ENCODE data around the gene NPFF. TPM values are rescaled to one million over a fixed set of nuclear protein-coding genes. Genes with fewer than 3 reads are reported as not detected.
"Not testable (repeated sequence)": the region's sequence is repeated elsewhere in the genome, so short reads cannot be mapped to it uniquely, and the experiment has no call there.

The NPFF gene
- total RNA-seq, 1 donor from 2014 or later: not detected

- no peak for DNase-seq (ENCODE audit: extremely low spot score, unreplicated experiment)
- peaks cover 6% of the 10 kb centered on the region for H3K4me1 Mint-ChIP-seq (ENCODE audit: unreplicated experiment)
- H3K4me3 Mint-ChIP-seq (ENCODE audit: unreplicated experiment): no peak overlapping the region
- H3K9me3 Mint-ChIP-seq (ENCODE audit: unreplicated experiment): no peaks in the 10 kb centered on the region
- TF ChIP-seq, protein P1, sequence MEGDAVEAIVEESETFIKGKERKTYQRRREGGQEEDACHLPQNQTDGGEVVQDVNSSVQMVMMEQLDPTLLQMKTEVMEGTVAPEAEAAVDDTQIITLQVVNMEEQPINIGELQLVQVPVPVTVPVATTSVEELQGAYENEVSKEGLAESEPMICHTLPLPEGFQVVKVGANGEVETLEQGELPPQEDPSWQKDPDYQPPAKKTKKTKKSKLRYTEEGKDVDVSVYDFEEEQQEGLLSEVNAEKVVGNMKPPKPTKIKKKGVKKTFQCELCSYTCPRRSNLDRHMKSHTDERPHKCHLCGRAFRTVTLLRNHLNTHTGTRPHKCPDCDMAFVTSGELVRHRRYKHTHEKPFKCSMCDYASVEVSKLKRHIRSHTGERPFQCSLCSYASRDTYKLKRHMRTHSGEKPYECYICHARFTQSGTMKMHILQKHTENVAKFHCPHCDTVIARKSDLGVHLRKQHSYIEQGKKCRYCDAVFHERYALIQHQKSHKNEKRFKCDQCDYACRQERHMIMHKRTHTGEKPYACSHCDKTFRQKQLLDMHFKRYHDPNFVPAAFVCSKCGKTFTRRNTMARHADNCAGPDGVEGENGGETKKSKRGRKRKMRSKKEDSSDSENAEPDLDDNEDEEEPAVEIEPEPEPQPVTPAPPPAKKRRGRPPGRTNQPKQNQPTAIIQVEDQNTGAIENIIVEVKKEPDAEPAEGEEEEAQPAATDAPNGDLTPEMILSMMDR (IDR thresholded peaks at IDR 0.05): no peak
- peaks cover 27% of the 10 kb centered on the region for H3K36me3 Mint-ChIP-seq (ENCODE audit: unreplicated experiment)
- no peak overlapping the region for H3K27ac Mint-ChIP-seq (ENCODE audit: unreplicated experiment)
- H3K27me3 Mint-ChIP-seq (ENCODE audit: unreplicated experiment): no peaks in the 10 kb centered on the region
Observed at GRCh38 chr12:53483979-53484377, 23.3 kb downstream of the NPFF start.

GRCh38 chr12:53483225-53483978 lies 23.9 kb downstream of the NPFF start:
- Mint-ChIP-seq H3K4me3 (ENCODE audit: unreplicated experiment) (no peak overlapping the region), H3K4me1 (ENCODE audit: unreplicated experiment) (peaks cover 6% of the 10 kb centered on the region), H3K9me3 (ENCODE audit: unreplicated experiment) (no peaks in the 10 kb centered on the region), H3K27ac (ENCODE audit: unreplicated experiment) (no peak overlapping the region), H3K27me3 (ENCODE audit: unreplicated experiment) (no peaks in the 10 kb centered on the region), H3K36me3 (ENCODE audit: unreplicated experiment) (peaks cover 29% of the 10 kb centered on the region)
- TF ChIP-seq, protein P1 (IDR thresholded peaks at IDR 0.05): no peak
- DNase-seq (ENCODE audit: extremely low spot score, unreplicated experiment): no peak

GRCh38 chr12:53482626-53483168 lies 24.6 kb downstream of the NPFF start:
- no peak for DNase-seq (ENCODE audit: extremely low spot score, unreplicated experiment)
- TF ChIP-seq, protein P1 (IDR thresholded peaks at IDR 0.05): no peak
- Mint-ChIP-seq H3K4me1 (ENCODE audit: unreplicated experiment) (peaks cover 10% of the 10 kb centered on the region), H3K27me3 (ENCODE audit: unreplicated experiment) (no peaks in the 10 kb centered on the region), H3K27ac (ENCODE audit: unreplicated experiment) (peak overlapping the region; percentile 71), H3K36me3 (ENCODE audit: unreplicated experiment) (peaks cover 31% of the 10 kb centered on the region), H3K4me3 (ENCODE audit: unreplicated experiment) (no peak overlapping the region), H3K9me3 (ENCODE audit: unreplicated experiment) (no peaks in the 10 kb centered on the region)

- Mint-ChIP-seq H3K36me3 (ENCODE audit: unreplicated experiment) (peaks cover 34% of the 10 kb centered on the region), H3K27ac (ENCODE audit: unreplicated experiment) (peak overlapping the region; percentile 71), H3K9me3 (ENCODE audit: unreplicated experiment) (no peaks in the 10 kb centered on the region), H3K4me1 (ENCODE audit: unreplicated experiment) (peaks cover 10% of the 10 kb centered on the region), H3K4me3 (ENCODE audit: unreplicated experiment) (no peak overlapping the region), H3K27me3 (ENCODE audit: unreplicated experiment) (no peaks in the 10 kb centered on the region)
- TF ChIP-seq, protein P1 (IDR thresholded peaks at IDR 0.05): peak; percentile 25
- DNase-seq (ENCODE audit: extremely low spot score, unreplicated experiment): no peak
Observed at GRCh38 chr12:53481939-53482586, 25.2 kb downstream of the NPFF start.

DNA sequence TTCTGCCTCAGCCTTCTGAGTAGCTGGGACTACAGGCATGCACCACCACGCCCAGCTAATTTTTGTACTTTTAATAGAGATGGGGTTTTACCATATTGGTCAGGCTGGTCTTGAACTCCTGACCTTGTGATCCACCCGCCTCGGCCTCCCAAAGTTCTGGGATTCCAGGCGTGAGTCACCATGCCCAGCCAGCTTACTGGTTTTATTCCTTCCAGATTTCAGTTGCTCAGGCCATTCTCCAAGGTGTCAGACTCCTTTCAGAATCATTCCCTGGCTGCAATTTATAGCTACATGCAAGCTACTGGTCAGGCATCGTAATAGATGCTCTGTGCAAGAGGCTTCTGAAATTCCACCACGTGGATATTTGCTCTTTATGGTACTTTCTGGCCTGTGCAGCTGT lies 25.8 kb downstream of the NPFF start:
- H3K9me3 Mint-ChIP-seq (ENCODE audit: unreplicated experiment); H3K27ac Mint-ChIP-seq (ENCODE audit: unreplicated experiment); H3K27me3 Mint-ChIP-seq (ENCODE audit: unreplicated experiment); H3K4me3 Mint-ChIP-seq (ENCODE audit: unreplicated experiment); DNase-seq (ENCODE audit: extremely low spot score, unreplicated experiment): not testable (repeated sequence)
- Mint-ChIP-seq H3K36me3 (ENCODE audit: unreplicated experiment) (peaks cover 40% of the 10 kb centered on the region), H3K4me1 (ENCODE audit: unreplicated experiment) (peaks cover 10% of the 10 kb centered on the region)

Measured in osteocyte (in vitro differentiated cells).